ENCODE measurements around the gene SRCAP.

SRCAP gene

GRCh38 chr16:30738984-30739951 is 40.3 kb downstream of the SRCAP start:
- no peak for TF ChIP-seq CTCF (conservative IDR thresholded peaks at IDR 0.05)
- peak overlapping the region; percentile 57 for H3K27ac ChIP-seq

- H3K27ac ChIP-seq, result peak overlapping the region; percentile 57
- TF ChIP-seq CTCF (conservative IDR thresholded peaks at IDR 0.05), result no peak
Measured at GRCh38 chr16:30740364-30741251, 41.6 kb downstream of the SRCAP start.

GRCh38 chr16:30741461-30741914 is 42.5 kb downstream of the SRCAP start:
- TF ChIP-seq CTCF (conservative IDR thresholded peaks at IDR 0.05), result no peak
- 0 out of 2 replicates have a peak overlapping the region, but pooled peaks have one; percentile 57 for H3K27ac ChIP-seq

- no peak overlapping the region for H3K27ac ChIP-seq
Measured at GRCh38 chr16:30743716-30744115, 44.7 kb downstream of the SRCAP start.

GRCh38 chr16:30744183-30744582 is 45.2 kb downstream of the SRCAP start:
- no peak for TF ChIP-seq CTCF (conservative IDR thresholded peaks at IDR 0.05)
- no peak overlapping the region for H3K27ac ChIP-seq

More at GRCh38 chr16:30743716-30744115, 44.7 kb downstream of the SRCAP start:
- TF ChIP-seq CTCF (conservative IDR thresholded peaks at IDR 0.05), result no peak

GRCh38 chr16:30745082-30745481 is 46.1 kb downstream of the SRCAP start:
- H3K27ac ChIP-seq, result no peak overlapping the region
- no peak for TF ChIP-seq CTCF (conservative IDR thresholded peaks at IDR 0.05)
